ENCODE measurements around the gene UBA3.

UBA3 gene

GRCh38 chr3:69104586-69104985 is 24.4 kb upstream of the UBA3 start:
- H3K4me3 ChIP-seq (ENCODE audit: control insufficient read depth, low read depth, low read length), result no peak overlapping the region
- no peak for TF ChIP-seq CTCF (conservative IDR thresholded peaks at IDR 0.05; ENCODE audit: control insufficient read depth, insufficient read depth, low read depth, low read length)
- DNase-seq (ENCODE audit: low read depth), result no peak

- no peak for DNase-seq (ENCODE audit: low read depth)
- no peak for TF ChIP-seq CTCF (conservative IDR thresholded peaks at IDR 0.05; ENCODE audit: control insufficient read depth, insufficient read depth, low read depth, low read length)
Observed at GRCh38 chr3:69103123-69103522, 23.0 kb upstream of the UBA3 start.

GRCh38 chr3:69102384-69102783 is 22.2 kb upstream of the UBA3 start:
- no peak for DNase-seq (ENCODE audit: low read depth)
- TF ChIP-seq CTCF (conservative IDR thresholded peaks at IDR 0.05; ENCODE audit: control insufficient read depth, insufficient read depth, low read depth, low read length), result no peak
- no peak overlapping the region for H3K4me3 ChIP-seq (ENCODE audit: control insufficient read depth, low read depth, low read length)

More at GRCh38 chr3:69103123-69103522, 23.0 kb upstream of the UBA3 start:
- no peak overlapping the region for H3K4me3 ChIP-seq (ENCODE audit: control insufficient read depth, low read depth, low read length)

- no peak for DNase-seq (ENCODE audit: low read depth)
- no peak overlapping the region for H3K4me3 ChIP-seq (ENCODE audit: control insufficient read depth, low read depth, low read length)
- no peak for TF ChIP-seq CTCF (conservative IDR thresholded peaks at IDR 0.05; ENCODE audit: control insufficient read depth, insufficient read depth, low read depth, low read length)
Observed at GRCh38 chr3:69099576-69099975, 19.4 kb upstream of the UBA3 start.

- DNase-seq (ENCODE audit: low read depth), result no peak
- no peak overlapping the region for H3K4me3 ChIP-seq (ENCODE audit: control insufficient read depth, low read depth, low read length)
Observed at GRCh38 chr3:69097407-69098086, 17.4 kb upstream of the UBA3 start.

GRCh38 chr3:69096299-69096698 is 16.1 kb upstream of the UBA3 start:
- TF ChIP-seq CTCF (conservative IDR thresholded peaks at IDR 0.05; ENCODE audit: control insufficient read depth, insufficient read depth, low read depth, low read length), result no peak
- H3K4me3 ChIP-seq (ENCODE audit: control insufficient read depth, low read depth, low read length), result no peak overlapping the region
- no peak for DNase-seq (ENCODE audit: low read depth)

More at GRCh38 chr3:69097407-69098086, 17.4 kb upstream of the UBA3 start:
- TF ChIP-seq CTCF (conservative IDR thresholded peaks at IDR 0.05; ENCODE audit: control insufficient read depth, insufficient read depth, low read depth, low read length), result no peak

Measured in fibroblast of mammary gland (primary cell).